NT2/D1 (cell line): ENCODE measurements around the gene HSD17B14.

ENCODE experiments used
- SUZ12 ChIP-seq: IDR thresholded peaks from 2 replicates; pipeline ENCODE4 v1.6.1; 2011; ENCODE audit not compliant: insufficient read length, insufficient read depth; ENCODE audit errors: extremely low read depth
- YY1 ChIP-seq: IDR thresholded peaks from 2 replicates; pipeline ENCODE4 v1.6.1; 2011; ENCODE audit not compliant: insufficient read length, insufficient read depth
- ZNF274 ChIP-seq: IDR thresholded peaks from 2 replicates; pipeline ENCODE4 v1.6.1; 2011; ENCODE audit warnings: mild to moderate bottlenecking, low read depth, low read length

DNA sequence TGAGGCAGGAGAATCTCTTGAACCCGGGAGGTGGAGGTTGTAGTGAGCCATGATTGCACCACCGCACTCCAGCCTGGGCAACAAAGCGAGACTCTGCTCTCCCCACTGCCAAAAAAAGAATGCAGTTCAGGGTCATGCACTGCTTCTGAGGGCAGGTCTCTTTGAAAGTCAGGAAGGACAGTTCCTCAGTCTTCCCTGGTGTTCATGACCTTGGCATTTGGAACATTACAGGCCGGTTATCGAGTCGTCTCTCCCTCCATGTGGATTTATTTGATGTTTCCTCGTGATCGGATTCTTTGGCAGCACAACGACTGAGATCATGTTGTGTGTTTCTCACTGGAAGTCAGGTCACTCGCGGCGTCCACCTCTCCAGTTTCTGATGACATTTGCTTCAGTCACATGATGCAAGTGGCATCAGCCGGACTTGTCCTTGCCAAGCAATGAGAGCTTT lies 63.8 kb downstream of the HSD17B14 start:
- TF ChIP-seq ZNF274 (no peak), YY1 (no peak), SUZ12 (no peak)
